ENCODE measurements around the gene CERS6. TPM values are rescaled to one million over a fixed set of nuclear protein-coding genes. Genes with fewer than 3 reads are reported as not detected.
A peak's percentile ranks its signal among the peaks of the same experiment; 100 is the strongest.

Gene CERS6
- total and polyA plus RNA-seq, 12 donors = 5.0 to 110 (median 29.6) TPM

- no peaks in the 10 kb centered on the region for H3K4me1 ChIP-seq (replicated peaks in 1 of 2)
- H3K9me3 ChIP-seq (replicated peaks in 1 of 3) = no peaks in the 10 kb centered on the region
- no peaks in the 10 kb centered on the region for H3K27me3 ChIP-seq
- DNase-seq = peak; percentile 87 to 97 (median 95)
- no peaks in the 10 kb centered on the region for H3K36me3 ChIP-seq (replicated peaks in 1 of 2)
- WGBS, 4 donors = 63 to 72% (median 66%) methylated on average over 8 of the region's 8 CpGs
- H3K4me3 ChIP-seq = no peak overlapping the region
- intact Hi-C loops (cut with DNase I) = no loop called here
- no peak overlapping the region for H3K27ac ChIP-seq
- TF ChIP-seq, protein P1, sequence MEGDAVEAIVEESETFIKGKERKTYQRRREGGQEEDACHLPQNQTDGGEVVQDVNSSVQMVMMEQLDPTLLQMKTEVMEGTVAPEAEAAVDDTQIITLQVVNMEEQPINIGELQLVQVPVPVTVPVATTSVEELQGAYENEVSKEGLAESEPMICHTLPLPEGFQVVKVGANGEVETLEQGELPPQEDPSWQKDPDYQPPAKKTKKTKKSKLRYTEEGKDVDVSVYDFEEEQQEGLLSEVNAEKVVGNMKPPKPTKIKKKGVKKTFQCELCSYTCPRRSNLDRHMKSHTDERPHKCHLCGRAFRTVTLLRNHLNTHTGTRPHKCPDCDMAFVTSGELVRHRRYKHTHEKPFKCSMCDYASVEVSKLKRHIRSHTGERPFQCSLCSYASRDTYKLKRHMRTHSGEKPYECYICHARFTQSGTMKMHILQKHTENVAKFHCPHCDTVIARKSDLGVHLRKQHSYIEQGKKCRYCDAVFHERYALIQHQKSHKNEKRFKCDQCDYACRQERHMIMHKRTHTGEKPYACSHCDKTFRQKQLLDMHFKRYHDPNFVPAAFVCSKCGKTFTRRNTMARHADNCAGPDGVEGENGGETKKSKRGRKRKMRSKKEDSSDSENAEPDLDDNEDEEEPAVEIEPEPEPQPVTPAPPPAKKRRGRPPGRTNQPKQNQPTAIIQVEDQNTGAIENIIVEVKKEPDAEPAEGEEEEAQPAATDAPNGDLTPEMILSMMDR (IDR thresholded peaks at IDR 0.05) = no peak
- TF ChIP-seq POLR2A (IDR thresholded peaks at IDR 0.05) = no peak
Observed at GRCh38 chr2:168699844-168700417, 243.9 kb downstream of the CERS6 start.

- intact Hi-C loops (cut with DNase I) = no loop called here
- H3K4me3 ChIP-seq = no peak overlapping the region
- H3K36me3 ChIP-seq (replicated peaks in 1 of 2) = no peaks in the 10 kb centered on the region
- DNase-seq = no peak
- H3K4me1 ChIP-seq (replicated peaks in 1 of 2) = no peaks in the 10 kb centered on the region
- WGBS, 4 donors = 81 to 88% (median 84%) methylated on average over 5 of the region's 5 CpGs
- H3K27ac ChIP-seq = no peak overlapping the region
- TF ChIP-seq, protein P1 (IDR thresholded peaks at IDR 0.05) = no peak
- no peak for TF ChIP-seq POLR2A (IDR thresholded peaks at IDR 0.05)
- no peaks in the 10 kb centered on the region for H3K9me3 ChIP-seq (replicated peaks in 1 of 3)
- no peaks in the 10 kb centered on the region for H3K27me3 ChIP-seq
Observed at GRCh38 chr2:168700615-168701245, 244.7 kb downstream of the CERS6 start.

- H3K36me3 ChIP-seq (replicated peaks in 1 of 2) = no peaks in the 10 kb centered on the region
- 96 to 99% (median 98%) methylated on average over 2 of the region's 2 CpGs for WGBS, 4 donors
- TF ChIP-seq, protein P1 (IDR thresholded peaks at IDR 0.05) = no peak
- no peak for TF ChIP-seq POLR2A (IDR thresholded peaks at IDR 0.05)
- DNase-seq = no peak
- no peaks in the 10 kb centered on the region for H3K4me1 ChIP-seq (replicated peaks in 1 of 2)
- no peaks in the 10 kb centered on the region for H3K27me3 ChIP-seq
- no peak overlapping the region for H3K4me3 ChIP-seq
- H3K27ac ChIP-seq = no peak overlapping the region
- intact Hi-C loops (cut with DNase I) = no loop called here
- H3K9me3 ChIP-seq (replicated peaks in 1 of 3) = no peaks in the 10 kb centered on the region
Observed at GRCh38 chr2:168702579-168702978, 246.5 kb downstream of the CERS6 start.

- intact Hi-C loops (cut with DNase I) = no loop called here
- Histone ChIP-seq H3K9me3 (replicated peaks in 1 of 3) (no peaks in the 10 kb centered on the region), H3K4me1 (replicated peaks in 1 of 2) (no peaks in the 10 kb centered on the region), H3K27me3 (no peaks in the 10 kb centered on the region), H3K36me3 (replicated peaks in 1 of 2) (no peaks in the 10 kb centered on the region), H3K27ac (no peak overlapping the region), H3K4me3 (no peak overlapping the region)
- DNase-seq = no peak
- TF ChIP-seq, protein P1 (IDR thresholded peaks at IDR 0.05) = no peak
- no peak for TF ChIP-seq POLR2A (IDR thresholded peaks at IDR 0.05)
- WGBS, 4 donors = 95 to 97% (median 96%) methylated on average over 4 to 5 of the region's 5 CpGs
Observed at GRCh38 chr2:168703926-168704325, 247.9 kb downstream of the CERS6 start.
